Pulmonary artery endothelial cell (primary cell): ENCODE measurements around the gene MPZL3. TPM values are rescaled to one million over a fixed set of nuclear protein-coding genes. Genes with fewer than 3 reads are reported as not detected.
"Not testable (repeated sequence)": the region's sequence is repeated elsewhere in the genome, so short reads cannot be mapped to it uniquely, and the experiment has no call there.

Source experiments
- DNase-seq: peaks from one replicate; pipeline ENCODE4 v3.0.0-alpha.2; 2011; ENCODE audit warnings: low read depth, low spot score
- total RNA-seq: library from RNA; depleted of rRNA; stranded (reverse); fragments of >200 nt; gene quantifications from 2 replicates; pipeline ENCODE4 v1.2.3, GENCODE V29; 2014

Gene MPZL3
- total RNA-seq, 1 donor from 2014 or later, result 14.2 TPM

- no peak for DNase-seq
Observed at GRCh38 chr11:118212781-118213191, 39.4 kb downstream of the MPZL3 start.

- DNase-seq, result no peak
Observed at GRCh38 chr11:118212131-118212725, 39.9 kb downstream of the MPZL3 start.

GRCh38 chr11:118211006-118211405, 41.2 kb downstream of the MPZL3 start:
- DNase-seq, result no peak

- no peak for DNase-seq
Observed at GRCh38 chr11:118210323-118210722, 41.8 kb downstream of the MPZL3 start.

- no peak for DNase-seq
Observed at GRCh38 chr11:118209033-118209432, 43.1 kb downstream of the MPZL3 start.

- DNase-seq, result no peak
Observed at GRCh38 chr11:118207079-118207478, 45.1 kb downstream of the MPZL3 start.

GRCh38 chr11:118206391-118207031, 45.7 kb downstream of the MPZL3 start:
- peak; percentile 37 for DNase-seq

- no peak for DNase-seq
Observed at GRCh38 chr11:118205606-118206378, 46.4 kb downstream of the MPZL3 start.

GRCh38 chr11:118202599-118203422, 49.4 kb downstream of the MPZL3 start:
- DNase-seq, result no peak

- DNase-seq, result no peak
Observed at GRCh38 chr11:118201966-118202365, 50.2 kb downstream of the MPZL3 start.

GRCh38 chr11:118200901-118201680, 51.1 kb downstream of the MPZL3 start:
- no peak for DNase-seq

GRCh38 chr11:118200497-118200896, 51.7 kb downstream of the MPZL3 start:
- no peak for DNase-seq

GRCh38 chr11:118199135-118199534, 53.0 kb downstream of the MPZL3 start:
- no peak for DNase-seq

- DNase-seq, result peak; percentile 26
Observed at GRCh38 chr11:118198370-118198769, 53.8 kb downstream of the MPZL3 start.

- peak; percentile 10 for DNase-seq
Observed at GRCh38 chr11:118194835-118195627, 57.1 kb downstream of the MPZL3 start.

GRCh38 chr11:118193910-118194566, 58.1 kb downstream of the MPZL3 start:
- no peak for DNase-seq

- not testable (repeated sequence) for DNase-seq
Observed at GRCh38 chr11:118192817-118193216, 59.3 kb downstream of the MPZL3 start.

GRCh38 chr11:118190942-118191506, 61.1 kb downstream of the MPZL3 start:
- DNase-seq, result not testable (repeated sequence)
